ENCODE data around the gene MIPEP.

DNA sequence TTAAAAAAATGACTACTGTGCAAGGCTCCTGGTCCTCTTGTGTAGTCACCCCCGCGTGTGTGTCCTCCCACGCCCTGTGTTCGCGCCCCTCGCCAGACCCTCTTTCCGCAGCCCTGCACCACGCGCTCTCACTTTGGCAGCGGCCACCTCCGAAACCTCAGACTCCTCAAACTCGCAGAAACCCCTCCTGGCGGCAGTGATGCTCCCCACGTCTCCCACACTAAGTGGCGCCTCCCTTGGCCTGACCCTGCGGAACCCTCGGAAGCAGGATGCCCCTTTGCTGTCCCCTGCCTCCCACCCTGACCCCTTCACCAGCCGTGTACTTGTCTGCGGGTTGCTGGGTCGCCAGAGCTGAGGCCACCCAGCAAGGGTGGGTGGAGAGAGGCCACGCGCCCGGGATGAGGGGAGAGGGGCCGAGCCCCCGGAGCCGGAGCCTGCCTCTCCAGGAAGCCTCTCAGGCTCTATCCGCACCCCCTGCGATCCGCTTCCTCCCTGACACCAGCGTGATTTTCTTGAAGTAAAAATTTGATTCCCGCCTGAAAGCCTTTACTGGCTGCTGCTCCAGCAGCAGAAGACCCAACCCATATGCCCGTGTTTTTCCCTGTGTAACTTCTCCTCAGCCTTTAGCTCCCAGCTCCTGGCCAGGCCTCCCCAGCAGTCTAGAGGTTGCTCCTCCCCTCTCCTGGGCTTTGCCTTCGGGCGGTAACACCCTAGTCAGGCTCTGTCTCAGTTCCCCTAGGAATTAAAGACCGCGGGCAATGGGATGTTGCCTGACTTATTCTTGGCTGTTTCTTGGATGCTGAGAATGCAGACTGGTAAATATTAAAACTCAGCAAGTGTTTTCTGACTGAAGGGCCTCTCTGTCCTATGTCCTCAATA lies 55.2 kb downstream of the MIPEP start:
- TF ChIP-seq, protein P1, sequence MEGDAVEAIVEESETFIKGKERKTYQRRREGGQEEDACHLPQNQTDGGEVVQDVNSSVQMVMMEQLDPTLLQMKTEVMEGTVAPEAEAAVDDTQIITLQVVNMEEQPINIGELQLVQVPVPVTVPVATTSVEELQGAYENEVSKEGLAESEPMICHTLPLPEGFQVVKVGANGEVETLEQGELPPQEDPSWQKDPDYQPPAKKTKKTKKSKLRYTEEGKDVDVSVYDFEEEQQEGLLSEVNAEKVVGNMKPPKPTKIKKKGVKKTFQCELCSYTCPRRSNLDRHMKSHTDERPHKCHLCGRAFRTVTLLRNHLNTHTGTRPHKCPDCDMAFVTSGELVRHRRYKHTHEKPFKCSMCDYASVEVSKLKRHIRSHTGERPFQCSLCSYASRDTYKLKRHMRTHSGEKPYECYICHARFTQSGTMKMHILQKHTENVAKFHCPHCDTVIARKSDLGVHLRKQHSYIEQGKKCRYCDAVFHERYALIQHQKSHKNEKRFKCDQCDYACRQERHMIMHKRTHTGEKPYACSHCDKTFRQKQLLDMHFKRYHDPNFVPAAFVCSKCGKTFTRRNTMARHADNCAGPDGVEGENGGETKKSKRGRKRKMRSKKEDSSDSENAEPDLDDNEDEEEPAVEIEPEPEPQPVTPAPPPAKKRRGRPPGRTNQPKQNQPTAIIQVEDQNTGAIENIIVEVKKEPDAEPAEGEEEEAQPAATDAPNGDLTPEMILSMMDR (IDR thresholded peaks at IDR 0.05), result no peak
- TF ChIP-seq POLR2A (IDR thresholded peaks at IDR 0.05), result no peak

Data from thyroid gland (tissue), 4 donors.